Measurements from ENCODE around the gene GPR35. TPM values are rescaled to one million over a fixed set of nuclear protein-coding genes. Genes with fewer than 3 reads are reported as not detected.

GPR35 gene
- total and polyA plus RNA-seq, 4 donors = 0.30 to 2.4 (median 0.44) TPM

GRCh38 chr2:240619506-240620148 is 5.7 kb upstream of the GPR35 start:
- Histone ChIP-seq H3K9me3 (ENCODE audit: control insufficient read depth in 4 of 4, low read length in 3 of 4) (peaks cover 0 to 3% (median 0%) of the 10 kb centered on the region in 4 donors), H3K36me3 (ENCODE audit: control insufficient read depth in 4 of 4, insufficient read depth in 3 of 4, low read depth in 1 of 4, low read length in 3 of 4) (no peaks in the 10 kb centered on the region), H3K9ac (ENCODE audit: low read depth in 1 of 2, low read length in 2 of 2) (no peak overlapping the region), H3K4me1 (ENCODE audit: control insufficient read depth in 4 of 4, insufficient read depth in 4 of 4, low read length in 3 of 4) (peaks cover 0 to 2% (median 0%) of the 10 kb centered on the region in 4 donors), H3K4me3 (ENCODE audit: low read depth in 1 of 3, low read length in 3 of 3) (no peak overlapping the region), H3K27me3 (ENCODE audit: control insufficient read depth in 4 of 4, insufficient read depth in 4 of 4, low read length in 3 of 4) (no peaks in the 10 kb centered on the region), H3K27ac (ENCODE audit: low read depth in 1 of 2, low read length in 2 of 2) (no peak overlapping the region)
- WGBS = 86% methylated on average over 19 of the region's 19 CpGs
- no peak for TF ChIP-seq RXRA (IDR thresholded peaks at IDR 0.05)
- no peak for TF ChIP-seq EGR1 (IDR thresholded peaks at IDR 0.05; ENCODE audit: low read depth in 2 of 2)
- no peak for TF ChIP-seq YY1 (IDR thresholded peaks at IDR 0.05)
- TF ChIP-seq ATF3 (IDR thresholded peaks at IDR 0.05) = no peak
- TF ChIP-seq HNF4G (IDR thresholded peaks at IDR 0.05) = no peak
- no peak for TF ChIP-seq CTCF (IDR thresholded peaks at IDR 0.05; ENCODE audit: low read depth, low read length, missing input control)
- TF ChIP-seq HNF4A (conservative IDR thresholded peaks at IDR 0.05) = no peak
- TF ChIP-seq REST (IDR thresholded peaks at IDR 0.05) = no peak
- TF ChIP-seq NR2F2 (IDR thresholded peaks at IDR 0.05) = no peak
- TF ChIP-seq TAF1 (conservative IDR thresholded peaks at IDR 0.05) = no peak
- no peak for TF ChIP-seq GABPA (IDR thresholded peaks at IDR 0.05 in 1 of 2, conservative IDR thresholded peaks at IDR 0.05 in 1 of 2)
- DNase-seq (ENCODE audit: low spot score) = no peak

GRCh38 chr2:240620149-240620731 is 5.0 kb upstream of the GPR35 start:
- no peak overlapping the region for H3K27ac ChIP-seq (ENCODE audit: low read depth in 1 of 2, low read length in 2 of 2)
- no peaks in the 10 kb centered on the region for H3K36me3 ChIP-seq (ENCODE audit: control insufficient read depth in 4 of 4, insufficient read depth in 3 of 4, low read depth in 1 of 4, low read length in 3 of 4)
- TF ChIP-seq TAF1 (conservative IDR thresholded peaks at IDR 0.05) = no peak
- H3K9ac ChIP-seq (ENCODE audit: low read depth in 1 of 2, low read length in 2 of 2) = no peak overlapping the region
- peaks cover 0 to 2% (median 0%) of the 10 kb centered on the region in 4 donors for H3K4me1 ChIP-seq (ENCODE audit: control insufficient read depth in 4 of 4, insufficient read depth in 4 of 4, low read length in 3 of 4)
- peaks cover 0 to 3% (median 0%) of the 10 kb centered on the region in 4 donors for H3K9me3 ChIP-seq (ENCODE audit: control insufficient read depth in 4 of 4, low read length in 3 of 4)
- no peak for DNase-seq (ENCODE audit: low spot score)
- H3K27me3 ChIP-seq (ENCODE audit: control insufficient read depth in 4 of 4, insufficient read depth in 4 of 4, low read length in 3 of 4) = no peaks in the 10 kb centered on the region
- WGBS = 89% methylated on average over 13 of the region's 13 CpGs
- no peak overlapping the region for H3K4me3 ChIP-seq (ENCODE audit: low read depth in 1 of 3, low read length in 3 of 3)
